Endodermal cell (in vitro differentiated cells): ENCODE data around the gene GSG1L. TPM values are rescaled to one million over a fixed set of nuclear protein-coding genes. Genes with fewer than 3 reads are reported as not detected.

Experiments
- DNase-seq: peaks from one replicate; pipeline ENCODE4 v3.0.0-alpha.2; 2017
- H3K27ac ChIP-seq: 2 replicates; pipeline ENCODE4 v1.5.1; 2013; ENCODE audit warnings: mild to moderate bottlenecking, low read depth, low read length, moderate library complexity
- H3K27me3 ChIP-seq: 2 replicates; pipeline ENCODE4 v1.6.1; 2013; ENCODE audit warnings: mild to moderate bottlenecking, low read length, moderate library complexity; ENCODE audit not compliant: insufficient read depth, control insufficient read depth, poor library complexity, severe bottlenecking
- H3K36me3 ChIP-seq: 2 replicates; pipeline ENCODE4 v1.7.0; 2013; ENCODE audit warnings: mild to moderate bottlenecking, low read length, moderate library complexity; ENCODE audit not compliant: control insufficient read depth, insufficient read depth
- H3K4me1 ChIP-seq: one replicate; pipeline ENCODE4 v1.7.0; 2013; ENCODE audit warnings: low read length; ENCODE audit not compliant: control insufficient read depth, insufficient read depth
- H3K4me3 ChIP-seq: 2 replicates; pipeline ENCODE4 v1.5.1; 2013; ENCODE audit warnings: mild to moderate bottlenecking, low read length, moderate library complexity
- H3K9ac ChIP-seq: 2 replicates; pipeline ENCODE4 v1.6.1; 2013; ENCODE audit warnings: mild to moderate bottlenecking, low read length, moderate library complexity; ENCODE audit not compliant: poor library complexity, severe bottlenecking; ENCODE audit errors: extremely low read depth
- H3K9me3 ChIP-seq: 2 replicates; pipeline ENCODE4 v1.6.1; 2013; ENCODE audit warnings: mild to moderate bottlenecking, low read length, moderate library complexity; ENCODE audit not compliant: control insufficient read depth
- H3K27ac Mint-ChIP-seq: 2 replicates; pipeline ENCODE4 v1.8.0; 2020; ENCODE audit warnings: mixed read lengths
- H3K27me3 Mint-ChIP-seq: 2 replicates; pipeline ENCODE4 v1.8.0; 2021; ENCODE audit warnings: mild to moderate bottlenecking, mixed read lengths; ENCODE audit not compliant: insufficient read depth
- H3K36me3 Mint-ChIP-seq: 2 replicates; pipeline ENCODE4 v1.8.0; 2020; ENCODE audit warnings: low read depth, mixed read lengths
- H3K4me1 Mint-ChIP-seq: 2 replicates; pipeline ENCODE4 v1.8.0; 2020; ENCODE audit warnings: mixed read lengths
- H3K4me3 Mint-ChIP-seq: 2 replicates; pipeline ENCODE4 v1.8.0; 2020; ENCODE audit warnings: mild to moderate bottlenecking, moderate library complexity, mixed read lengths
- H3K9me3 Mint-ChIP-seq: 2 replicates; pipeline ENCODE4 v1.8.0; 2020; ENCODE audit warnings: mild to moderate bottlenecking, mixed read lengths
- CTCF ChIP-seq: fragments of 200-600 bp; sonication (generic); conservative IDR thresholded peaks from 2 replicates; pipeline ENCODE4 v1.5.0; 2021; ENCODE audit warnings: antibody characterized with exemption, mild to moderate bottlenecking
- WGBS, 2 experiments: methylation state at CpG; one replicate each; pipeline versions ENCODE4 v1.1.5 to v1.1.7; 2013; ENCODE audit warnings: missing lambda C conversion rate in 2 of 2, mixed read lengths in 1 of 2; ENCODE audit not compliant: insufficient coverage in 1 of 2, insufficient read length in 1 of 2; 5-methylcytosine and 5-hydroxymethylcytosine counted together
- total RNA-seq, 2 donors: library from RNA; stranded (reverse); fragmentation: NEBNext Ultra II Directional in 1 of 2; extraction: Animal tissue kit (Norgen Biotek cat#: 25700) in 1 of 2; gene quantifications; 2 replicates in 1 of 2; 3 replicates in 1 of 2; pipeline ENCODE4 v1.2.1, GENCODE V29; 2021

Gene GSG1L
- total RNA-seq, 2 donors from 2014 or later: 0.24 TPM; not detected in 1

- no peak overlapping the region for H3K27ac Mint-ChIP-seq
- no peaks in the 10 kb centered on the region for H3K9me3 Mint-ChIP-seq
- H3K4me3 Mint-ChIP-seq: no peak overlapping the region
- H3K4me1 ChIP-seq: no peaks in the 10 kb centered on the region
- H3K27ac ChIP-seq: no peak overlapping the region
- no peaks in the 10 kb centered on the region for H3K9me3 ChIP-seq
- no peaks in the 10 kb centered on the region for H3K4me1 Mint-ChIP-seq
- no peaks in the 10 kb centered on the region for H3K27me3 ChIP-seq
- H3K9ac ChIP-seq: no peak overlapping the region
- H3K27me3 Mint-ChIP-seq: peaks cover 8% of the 10 kb centered on the region
- 78 to 87% methylated on average over 5 of the region's 5 CpGs for WGBS, 2 experiments
- no peak for DNase-seq
- H3K36me3 ChIP-seq: no peaks in the 10 kb centered on the region
- H3K36me3 Mint-ChIP-seq: no peaks in the 10 kb centered on the region
- no peak for TF ChIP-seq CTCF
- H3K4me3 ChIP-seq: no peak overlapping the region
Observed at GRCh38 chr16:27965801-27966200, 97.7 kb downstream of the GSG1L start.

- Histone ChIP-seq H3K4me1 (no peaks in the 10 kb centered on the region), H3K27me3 (no peaks in the 10 kb centered on the region), H3K9me3 (no peaks in the 10 kb centered on the region), H3K9ac (no peak overlapping the region), H3K27ac (no peak overlapping the region), H3K4me3 (no peak overlapping the region), H3K36me3 (no peaks in the 10 kb centered on the region)
- Mint-ChIP-seq H3K27ac (no peak overlapping the region), H3K36me3 (no peaks in the 10 kb centered on the region), H3K4me3 (no peak overlapping the region), H3K9me3 (no peaks in the 10 kb centered on the region), H3K27me3 (peaks cover 8% of the 10 kb centered on the region), H3K4me1 (no peaks in the 10 kb centered on the region)
- WGBS, 2 experiments: 86% methylated on average over 4 to 7 of the region's 7 CpGs
- no peak for DNase-seq
- no peak for TF ChIP-seq CTCF
Observed at GRCh38 chr16:27963471-27963965, 100.0 kb downstream of the GSG1L start.

GRCh38 chr16:27962197-27962596 is 101.3 kb downstream of the GSG1L start:
- Histone ChIP-seq H3K9me3 (no peaks in the 10 kb centered on the region), H3K36me3 (no peaks in the 10 kb centered on the region), H3K27ac (no peak overlapping the region), H3K27me3 (no peaks in the 10 kb centered on the region), H3K4me1 (no peaks in the 10 kb centered on the region), H3K9ac (no peak overlapping the region), H3K4me3 (no peak overlapping the region)
- Mint-ChIP-seq H3K36me3 (no peaks in the 10 kb centered on the region), H3K27ac (no peak overlapping the region), H3K4me1 (no peaks in the 10 kb centered on the region), H3K4me3 (no peak overlapping the region), H3K27me3 (peaks cover 8% of the 10 kb centered on the region), H3K9me3 (peaks cover 7% of the 10 kb centered on the region)
- no peak for TF ChIP-seq CTCF
- no peak for DNase-seq
